GM19099 (cell line): Measurements from ENCODE around the gene EDEM3.

Experiments
- POLR2A ChIP-seq: IDR thresholded peaks from 3 replicates; pipeline ENCODE4 v1.6.1; 2011; ENCODE audit warnings: low read depth; ENCODE audit not compliant: insufficient read length; ENCODE audit errors: extremely low read depth

Gene EDEM3

DNA sequence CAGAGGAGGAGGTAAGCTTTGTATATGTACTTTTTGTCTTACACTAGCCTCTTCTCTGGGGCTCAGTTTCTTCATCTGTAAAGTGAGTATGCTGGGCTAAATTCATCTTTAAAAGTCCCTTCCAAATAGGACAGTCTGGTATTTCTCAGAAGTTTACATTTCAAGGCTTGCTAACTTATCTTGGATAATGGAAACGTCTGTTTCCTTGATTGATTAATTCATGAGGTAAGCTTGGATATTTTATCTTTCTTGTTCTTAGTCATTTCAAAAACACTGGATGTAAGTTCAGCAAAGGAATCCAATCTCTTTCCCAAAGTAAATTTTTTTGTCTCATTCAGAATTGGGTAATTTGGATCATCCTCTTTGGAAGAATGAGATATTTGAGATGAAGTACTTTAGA, 111.0 kb downstream of the EDEM3 start:
- TF ChIP-seq POLR2A = no peak

- no peak for TF ChIP-seq POLR2A
These were observed 112.8 kb downstream of the EDEM3 start for GRCh38 chr1:184641894-184642293.

- no peak for TF ChIP-seq POLR2A
These were observed 114.2 kb downstream of the EDEM3 start for GRCh38 chr1:184640505-184640904.
